Measurements from ENCODE around the gene RNLS. TPM values are rescaled to one million over a fixed set of nuclear protein-coding genes. Genes with fewer than 3 reads are reported as not detected.

The RNLS gene
- total RNA-seq, 1 donor from 2014 or later = 13.3 TPM

- Histone ChIP-seq H3K27ac (peak overlapping the region; percentile 27), H3K4me1 (peaks cover 12% of the 10 kb centered on the region), H3K9me3 (no peaks in the 10 kb centered on the region), H3K27me3 (no peaks in the 10 kb centered on the region), H3K36me3 (no peaks in the 10 kb centered on the region), H3K4me3 (no peak overlapping the region)
- DNase-seq (ENCODE audit: extremely low spot score in 2 of 2) = no peak
- TF ChIP-seq POLR2AphosphoS5 (IDR thresholded peaks at IDR 0.05; ENCODE audit: insufficient read depth in 1 of 2, low read depth in 1 of 2) (no peak), POLR2A (IDR thresholded peaks at IDR 0.05) (no peak)
- TF ChIP-seq, protein P1, sequence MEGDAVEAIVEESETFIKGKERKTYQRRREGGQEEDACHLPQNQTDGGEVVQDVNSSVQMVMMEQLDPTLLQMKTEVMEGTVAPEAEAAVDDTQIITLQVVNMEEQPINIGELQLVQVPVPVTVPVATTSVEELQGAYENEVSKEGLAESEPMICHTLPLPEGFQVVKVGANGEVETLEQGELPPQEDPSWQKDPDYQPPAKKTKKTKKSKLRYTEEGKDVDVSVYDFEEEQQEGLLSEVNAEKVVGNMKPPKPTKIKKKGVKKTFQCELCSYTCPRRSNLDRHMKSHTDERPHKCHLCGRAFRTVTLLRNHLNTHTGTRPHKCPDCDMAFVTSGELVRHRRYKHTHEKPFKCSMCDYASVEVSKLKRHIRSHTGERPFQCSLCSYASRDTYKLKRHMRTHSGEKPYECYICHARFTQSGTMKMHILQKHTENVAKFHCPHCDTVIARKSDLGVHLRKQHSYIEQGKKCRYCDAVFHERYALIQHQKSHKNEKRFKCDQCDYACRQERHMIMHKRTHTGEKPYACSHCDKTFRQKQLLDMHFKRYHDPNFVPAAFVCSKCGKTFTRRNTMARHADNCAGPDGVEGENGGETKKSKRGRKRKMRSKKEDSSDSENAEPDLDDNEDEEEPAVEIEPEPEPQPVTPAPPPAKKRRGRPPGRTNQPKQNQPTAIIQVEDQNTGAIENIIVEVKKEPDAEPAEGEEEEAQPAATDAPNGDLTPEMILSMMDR (IDR thresholded peaks at IDR 0.05) = no peak
- intact Hi-C loops (cut with DNase I) = no loop called here
Observed at GRCh38 chr10:88542522-88542921, 40.6 kb downstream of the RNLS start.

- no peaks in the 10 kb centered on the region for H3K36me3 ChIP-seq
- no peak overlapping the region for H3K4me3 ChIP-seq
- no peaks in the 10 kb centered on the region for H3K27me3 ChIP-seq
- intact Hi-C loops (cut with DNase I) = no loop called here
- TF ChIP-seq POLR2A (IDR thresholded peaks at IDR 0.05) = no peak
- TF ChIP-seq POLR2AphosphoS5 (IDR thresholded peaks at IDR 0.05; ENCODE audit: insufficient read depth in 1 of 2, low read depth in 1 of 2) = peak; percentile 25 to 92
- TF ChIP-seq, protein P1 (IDR thresholded peaks at IDR 0.05) = no peak
- H3K4me1 ChIP-seq = peaks cover 12% of the 10 kb centered on the region
- H3K27ac ChIP-seq = peak overlapping the region; percentile 27
- DNase-seq (ENCODE audit: extremely low spot score in 2 of 2) = no peak
- H3K9me3 ChIP-seq = no peaks in the 10 kb centered on the region
Observed at GRCh38 chr10:88541116-88541626, 41.9 kb downstream of the RNLS start.

GRCh38 chr10:88540351-88540750 is 42.8 kb downstream of the RNLS start:
- Histone ChIP-seq H3K9me3 (no peaks in the 10 kb centered on the region), H3K4me1 (peaks cover 12% of the 10 kb centered on the region), H3K27ac (no peak overlapping the region), H3K27me3 (no peaks in the 10 kb centered on the region), H3K4me3 (no peak overlapping the region), H3K36me3 (no peaks in the 10 kb centered on the region)
- intact Hi-C loops (cut with DNase I) = no loop called here
- DNase-seq (ENCODE audit: extremely low spot score in 2 of 2) = no peak
- no peak for TF ChIP-seq POLR2AphosphoS5 (IDR thresholded peaks at IDR 0.05; ENCODE audit: insufficient read depth in 1 of 2, low read depth in 1 of 2)
- TF ChIP-seq, protein P1 (IDR thresholded peaks at IDR 0.05) = no peak

DNA sequence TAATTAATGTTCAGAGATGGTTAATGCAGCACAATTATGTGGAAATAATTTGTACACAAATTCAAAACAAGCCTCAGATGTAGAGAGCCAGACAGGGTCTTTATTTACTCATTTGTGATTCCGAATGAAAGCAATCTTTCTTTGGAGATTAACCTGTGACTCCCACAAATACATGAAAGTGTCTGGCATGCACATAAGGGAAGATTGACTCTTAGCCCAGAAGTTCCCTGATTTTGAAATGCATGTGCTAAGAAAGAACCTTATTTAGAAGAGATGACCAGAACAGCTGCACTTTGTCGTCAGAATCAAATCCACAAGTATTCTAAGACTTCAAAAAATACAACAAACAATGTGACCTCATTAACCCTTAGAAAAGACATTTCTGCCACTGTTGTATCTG is 45.1 kb downstream of the RNLS start:
- intact Hi-C loops (cut with DNase I) = no loop called here
- Histone ChIP-seq H3K27ac (peak overlapping the region; percentile 40), H3K27me3 (no peaks in the 10 kb centered on the region), H3K4me3 (no peak overlapping the region), H3K9me3 (no peaks in the 10 kb centered on the region), H3K36me3 (no peaks in the 10 kb centered on the region), H3K4me1 (peaks cover 12% of the 10 kb centered on the region)
- peak; percentile 11 to 67 for TF ChIP-seq POLR2AphosphoS5 (IDR thresholded peaks at IDR 0.05; ENCODE audit: insufficient read depth in 1 of 2, low read depth in 1 of 2)
- TF ChIP-seq, protein P1 (IDR thresholded peaks at IDR 0.05) = no peak
- TF ChIP-seq POLR2A (IDR thresholded peaks at IDR 0.05) = no peak
- DNase-seq (ENCODE audit: extremely low spot score in 2 of 2) = no peak

- no peak for DNase-seq (ENCODE audit: extremely low spot score in 2 of 2)
- H3K4me1 ChIP-seq = peaks cover 8% of the 10 kb centered on the region
- no peaks in the 10 kb centered on the region for H3K36me3 ChIP-seq
- no peaks in the 10 kb centered on the region for H3K9me3 ChIP-seq
- intact Hi-C loops (cut with DNase I) = no loop called here
- no peak overlapping the region for H3K27ac ChIP-seq
- no peak for TF ChIP-seq POLR2AphosphoS5 (IDR thresholded peaks at IDR 0.05; ENCODE audit: insufficient read depth in 1 of 2, low read depth in 1 of 2)
- TF ChIP-seq, protein P1 (IDR thresholded peaks at IDR 0.05) = no peak
- no peak for TF ChIP-seq POLR2A (IDR thresholded peaks at IDR 0.05)
- H3K27me3 ChIP-seq = no peaks in the 10 kb centered on the region
- H3K4me3 ChIP-seq = no peak overlapping the region
Observed at GRCh38 chr10:88537322-88537721, 45.8 kb downstream of the RNLS start.

All from vagina (tissue), 2 donors.